ENCODE measurements around the gene UBE2J1.
"Not testable (repeated sequence)": the region's sequence is repeated elsewhere in the genome, so short reads cannot be mapped to it uniquely, and the experiment has no call there.

UBE2J1 gene

GRCh38 chr6:89352278-89353117 is at the start of gene UBE2J1:
UBE2J1 (minus strand) TSS chr6:89352722; CDS start chr6:89352569, 153 bp downstream.
- peak in 1 of 2 experiments; percentile 44 for DNase-seq

GRCh38 chr6:89400912-89401399 is 48.4 kb upstream of the UBE2J1 start:
- no peak for DNase-seq

GRCh38 chr6:89400050-89400449 is 47.5 kb upstream of the UBE2J1 start:
- DNase-seq: no peak

- no peak for DNase-seq
Observed at GRCh38 chr6:89398762-89399525, 46.4 kb upstream of the UBE2J1 start.

GRCh38 chr6:89397884-89398283 is 45.4 kb upstream of the UBE2J1 start:
- not testable (repeated sequence) for DNase-seq

- no peak for DNase-seq
Observed at GRCh38 chr6:89393659-89394058, 41.1 kb upstream of the UBE2J1 start.

- no peak for DNase-seq
Observed at GRCh38 chr6:89392823-89393222, 40.3 kb upstream of the UBE2J1 start.

- DNase-seq: no peak
Observed at GRCh38 chr6:89388846-89389245, 36.3 kb upstream of the UBE2J1 start.

- no peak for DNase-seq
Observed at GRCh38 chr6:89387516-89388201, 35.1 kb upstream of the UBE2J1 start.

- DNase-seq: no peak
Observed at GRCh38 chr6:89386917-89387491, 34.5 kb upstream of the UBE2J1 start.

- no peak for DNase-seq
Observed at GRCh38 chr6:89385846-89386245, 33.3 kb upstream of the UBE2J1 start.

GRCh38 chr6:89385156-89385667 is 32.7 kb upstream of the UBE2J1 start:
- no peak for DNase-seq

GRCh38 chr6:89381031-89381430 is 28.5 kb upstream of the UBE2J1 start:
- no peak for DNase-seq

GRCh38 chr6:89379281-89379680 is 26.8 kb upstream of the UBE2J1 start:
- DNase-seq: no peak

- DNase-seq: no peak
Observed at GRCh38 chr6:89378628-89379027, 26.1 kb upstream of the UBE2J1 start.

GRCh38 chr6:89375427-89376267 is 23.1 kb upstream of the UBE2J1 start:
- DNase-seq: peak in 1 of 2 experiments; percentile 29

- DNase-seq: no peak
Observed at GRCh38 chr6:89372506-89372901, 20.0 kb upstream of the UBE2J1 start.

- peak in 1 of 2 experiments; percentile 4 for DNase-seq
Observed at GRCh38 chr6:89371849-89372505, 19.5 kb upstream of the UBE2J1 start.

GRCh38 chr6:89368999-89369398 is 16.5 kb upstream of the UBE2J1 start:
- DNase-seq: no peak

- DNase-seq: peak in 1 of 2 experiments; percentile 49
Observed at GRCh38 chr6:89368107-89368506, 15.6 kb upstream of the UBE2J1 start.

GRCh38 chr6:89364586-89364985 is 12.1 kb upstream of the UBE2J1 start:
- no peak for DNase-seq
